ENCODE results near the gene CDC42EP1. TPM values are rescaled to one million over a fixed set of nuclear protein-coding genes. Genes with fewer than 3 reads are reported as not detected.
A peak's percentile ranks its signal among the peaks of the same experiment; 100 is the strongest.

The CDC42EP1 gene
- total and polyA plus RNA-seq, 2 donors (not counting 3 experiments of a cell fraction or from before 2014, with no cell fraction given): 82.2 to 141 TPM

DNA sequence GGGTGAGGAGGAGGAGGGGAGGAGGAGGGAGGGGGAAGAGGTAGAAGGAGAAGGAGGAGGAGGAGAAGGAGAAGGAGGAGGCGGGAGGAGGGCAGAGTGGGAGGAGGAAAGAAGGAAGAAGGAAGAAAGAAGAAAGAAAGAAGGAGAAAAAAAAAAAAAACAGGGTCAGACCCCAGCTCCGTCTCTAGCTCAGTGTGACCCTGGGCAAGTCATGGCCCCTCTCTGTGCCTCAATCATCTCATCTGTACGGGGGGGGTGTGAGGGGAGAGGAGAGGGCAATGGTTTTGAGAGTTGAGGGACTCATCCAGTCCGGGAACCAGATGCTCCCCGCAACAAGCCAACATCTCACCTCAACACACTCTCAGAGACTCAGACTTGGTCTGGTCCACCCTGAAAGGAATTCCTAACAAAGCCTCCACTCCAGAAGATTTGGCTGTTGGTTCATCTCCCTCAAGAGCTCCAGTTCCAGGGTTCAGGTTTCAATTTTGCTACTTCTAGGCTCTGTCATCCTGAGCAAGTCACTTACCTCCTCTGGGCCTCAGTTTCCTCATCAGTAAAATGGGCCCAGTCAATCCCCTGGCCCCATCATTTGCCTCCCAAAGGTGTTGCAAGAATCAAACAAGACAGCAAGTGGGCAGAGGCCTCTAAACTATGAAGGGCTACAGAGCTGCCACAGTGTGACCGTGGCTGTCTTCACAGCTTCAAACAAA is 48.7 kb upstream of the CDC42EP1 start:
- Histone ChIP-seq H3K4me1 (ENCODE audit: control insufficient read depth, extremely low read depth, insufficient read depth, low read length) (peaks cover 23% of the 10 kb centered on the region), H2AFZ (ENCODE audit: low read depth, low read length) (no peak overlapping the region), H3K4me3 (replicated peaks in 1 of 3; ENCODE audit: insufficient read depth in 1 of 3, low read depth in 1 of 3, low read length in 3 of 3) (no peak overlapping the region), H3K4me2 (ENCODE audit: insufficient read depth, low read length) (no peak overlapping the region), H3K79me2 (ENCODE audit: control insufficient read depth, insufficient read depth, low read length) (peaks cover 14% of the 10 kb centered on the region), H3K9ac (replicated peaks; ENCODE audit: extremely low read depth, insufficient read depth, low read length) (no peak overlapping the region), H3K9me3 (replicated peaks; ENCODE audit: control insufficient read depth, insufficient read depth, low read length) (no peaks in the 10 kb centered on the region), H3K27me3 (ENCODE audit: control insufficient read depth in 2 of 2, insufficient read depth in 2 of 2, low read length in 2 of 2) (no peaks in the 10 kb centered on the region), H4K20me1 (replicated peaks; ENCODE audit: control insufficient read depth, extremely low read depth, insufficient read depth, low read length) (no peaks in the 10 kb centered on the region), H3K36me3 (ENCODE audit: control insufficient read depth in 2 of 2, extremely low read depth in 1 of 2, insufficient read depth in 2 of 2, low read length in 2 of 2) (peaks cover 12 to 25% of the 10 kb centered on the region in 2 experiments), H3K27ac (ENCODE audit: insufficient read depth, low read depth, low read length) (peak overlapping the region; percentile 35), H3K9me1 (replicated peaks; ENCODE audit: control insufficient read depth, extremely low read depth, insufficient read depth, low read length) (no peaks in the 10 kb centered on the region)
- DNase-seq (ENCODE audit: low read depth, low spot score): no peak
- POLR2A ChIA-PET: interaction anchor here (0.7 to 1.4 kb wide), 2 partner anchors 9 to 25 kb away, joined by 3 to 6 read pairs; partner anchors contain the start of gene MFNG
- intact Hi-C loops (cut with micrococcal nuclease) (no loop called here), dilution Hi-C loops (cut with MboI; ENCODE audit: extremely low pct_ligation_motif_present, low sequenced_read_pairs) (no loop called here)
- no peak for TF ChIP-seq GATA2 (IDR thresholded peaks at IDR 0.05; ENCODE audit: insufficient read depth, insufficient read length, low read depth, low read length)
- FAIRE-seq: no peak
- BruUV-seq (replicated peaks): no TSS peak
- CTCF ChIA-PET: interaction anchor here (1.3 to 1.9 kb wide), 6 partner anchors 11 to 55 kb away, joined by 3 to 10 read pairs (median 5); no protein-coding TSS in a partner anchor

GRCh38 chr22:37514526-37515051 is 45.7 kb upstream of the CDC42EP1 start:
- ChIA-PET CTCF (no interaction called here), POLR2A (no interaction called here)
- Histone ChIP-seq H3K36me3 (ENCODE audit: control insufficient read depth in 2 of 2, extremely low read depth in 1 of 2, insufficient read depth in 2 of 2, low read length in 2 of 2) (peaks cover 12 to 16% of the 10 kb centered on the region in 2 experiments), H3K27ac (ENCODE audit: insufficient read depth, low read depth, low read length) (no peak overlapping the region), H3K9me1 (replicated peaks; ENCODE audit: control insufficient read depth, extremely low read depth, insufficient read depth, low read length) (no peaks in the 10 kb centered on the region), H3K4me3 (replicated peaks in 1 of 3; ENCODE audit: insufficient read depth in 1 of 3, low read depth in 1 of 3, low read length in 3 of 3) (no peak overlapping the region), H2AFZ (ENCODE audit: low read depth, low read length) (no peak overlapping the region), H3K9me3 (replicated peaks; ENCODE audit: control insufficient read depth, insufficient read depth, low read length) (no peaks in the 10 kb centered on the region), H3K9ac (replicated peaks; ENCODE audit: extremely low read depth, insufficient read depth, low read length) (no peak overlapping the region), H3K79me2 (ENCODE audit: control insufficient read depth, insufficient read depth, low read length) (peaks cover 33% of the 10 kb centered on the region), H4K20me1 (replicated peaks; ENCODE audit: control insufficient read depth, extremely low read depth, insufficient read depth, low read length) (no peaks in the 10 kb centered on the region), H3K4me1 (ENCODE audit: control insufficient read depth, extremely low read depth, insufficient read depth, low read length) (peaks cover 21% of the 10 kb centered on the region), H3K27me3 (ENCODE audit: control insufficient read depth in 2 of 2, insufficient read depth in 2 of 2, low read length in 2 of 2) (no peaks in the 10 kb centered on the region), H3K4me2 (ENCODE audit: insufficient read depth, low read length) (no peak overlapping the region)
- dilution Hi-C loops (cut with MboI; ENCODE audit: extremely low pct_ligation_motif_present, low sequenced_read_pairs) (no loop called here), intact Hi-C loops (cut with micrococcal nuclease) (no loop called here)
- DNase-seq (ENCODE audit: low read depth, low spot score) (no peak), FAIRE-seq (no peak)
- no TSS peak for BruUV-seq (replicated peaks)
- TF ChIP-seq POLR2AphosphoS5 (IDR thresholded peaks at IDR 0.05; ENCODE audit: insufficient read depth, low read depth, low read length): no peak
- TF ChIP-seq FOS (IDR thresholded peaks at IDR 0.05; ENCODE audit: borderline replicate concordance, insufficient read depth, low read length): no peak
- no peak for TF ChIP-seq EZH2 (IDR thresholded peaks at IDR 0.05; ENCODE audit: borderline replicate concordance, low read depth, low read length, severe bottlenecking)
- no peak for TF ChIP-seq CTCF (IDR thresholded peaks at IDR 0.05; ENCODE audit: extremely low read depth in 1 of 2, insufficient read depth in 1 of 2, low read depth in 1 of 2, low read length in 2 of 2)
- no peak for TF ChIP-seq JUN (IDR thresholded peaks at IDR 0.05; ENCODE audit: borderline replicate concordance, insufficient read depth, insufficient read length, low read depth)
- no peak for TF ChIP-seq GATA2 (IDR thresholded peaks at IDR 0.05; ENCODE audit: insufficient read depth, insufficient read length, low read depth, low read length)
- no peak for TF ChIP-seq POLR2A (IDR thresholded peaks at IDR 0.05; ENCODE audit: low read depth, low read length)
- no peak for TF ChIP-seq MYC (IDR thresholded peaks at IDR 0.05; ENCODE audit: low read depth, low read length)
- TF ChIP-seq, protein P1, sequence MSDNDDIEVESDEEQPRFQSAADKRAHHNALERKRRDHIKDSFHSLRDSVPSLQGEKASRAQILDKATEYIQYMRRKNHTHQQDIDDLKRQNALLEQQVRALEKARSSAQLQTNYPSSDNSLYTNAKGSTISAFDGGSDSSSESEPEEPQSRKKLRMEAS (IDR thresholded peaks at IDR 0.05; ENCODE audit: insufficient read depth, insufficient read length): no peak

Data from endothelial cell of umbilical vein (primary cell).